Measurements from ENCODE around the gene MAN2A1.

Gene MAN2A1

DNA sequence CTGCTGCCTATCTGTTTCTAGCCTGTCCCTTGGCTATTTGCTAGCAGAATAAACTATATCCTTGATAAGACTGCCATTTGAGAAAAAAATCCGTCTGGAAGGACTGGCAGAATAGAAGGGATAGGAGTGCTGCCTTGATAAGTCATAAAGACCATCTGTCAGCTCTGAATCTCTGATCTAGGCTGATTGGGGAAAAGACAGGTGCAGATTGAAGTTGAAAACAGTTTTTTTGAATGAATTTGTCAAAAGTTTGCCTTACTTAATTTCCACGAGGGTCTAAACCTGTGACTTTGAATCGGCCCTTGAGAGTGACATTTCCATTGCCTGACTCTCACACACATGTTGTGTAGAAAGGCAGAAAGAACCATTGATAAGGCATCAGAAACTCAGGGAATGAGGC is 218.6 kb downstream of the MAN2A1 start:
- DNase-seq (ENCODE audit: low spot score), result no peak

DNA sequence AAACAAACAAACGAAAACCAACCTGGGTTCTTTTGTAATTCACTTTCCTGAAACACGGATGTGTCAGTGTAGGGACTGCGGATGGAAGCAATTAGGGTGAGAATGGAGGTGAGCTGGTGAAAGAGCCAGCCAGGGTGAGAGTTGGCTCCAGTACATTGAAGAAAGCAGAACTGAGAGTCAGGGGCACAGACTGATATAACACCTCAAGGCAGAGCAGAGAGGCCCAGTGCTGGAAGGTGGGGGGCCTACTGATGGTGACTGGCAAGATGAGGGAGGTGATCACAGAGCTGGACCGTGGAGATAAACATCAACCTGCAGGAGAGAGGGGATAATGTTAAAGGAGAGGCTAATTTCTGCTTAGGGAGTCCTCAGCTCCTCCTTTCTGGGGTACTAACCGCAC is 221.1 kb downstream of the MAN2A1 start:
- DNase-seq (ENCODE audit: low spot score), result no peak

DNA sequence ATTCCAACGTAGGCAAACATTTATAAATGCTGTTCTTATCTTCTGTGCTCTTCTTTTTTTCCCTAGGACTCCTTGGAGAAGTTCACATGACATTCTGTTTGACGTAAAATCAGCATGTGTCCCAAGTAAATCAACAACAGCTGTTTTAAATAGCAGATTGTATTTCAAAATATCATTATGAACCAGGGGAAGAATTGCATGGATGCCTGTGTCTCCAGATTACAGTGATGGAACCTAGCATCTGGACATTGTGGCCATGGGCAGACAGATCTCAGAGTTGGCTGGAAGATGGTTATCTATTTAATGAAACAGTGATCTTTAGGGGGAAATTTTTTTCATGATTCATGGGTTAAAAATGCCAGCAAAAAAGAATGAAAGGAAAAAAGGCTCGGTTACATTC is 222.0 kb downstream of the MAN2A1 start:
- no peak for DNase-seq (ENCODE audit: low spot score)

DNA sequence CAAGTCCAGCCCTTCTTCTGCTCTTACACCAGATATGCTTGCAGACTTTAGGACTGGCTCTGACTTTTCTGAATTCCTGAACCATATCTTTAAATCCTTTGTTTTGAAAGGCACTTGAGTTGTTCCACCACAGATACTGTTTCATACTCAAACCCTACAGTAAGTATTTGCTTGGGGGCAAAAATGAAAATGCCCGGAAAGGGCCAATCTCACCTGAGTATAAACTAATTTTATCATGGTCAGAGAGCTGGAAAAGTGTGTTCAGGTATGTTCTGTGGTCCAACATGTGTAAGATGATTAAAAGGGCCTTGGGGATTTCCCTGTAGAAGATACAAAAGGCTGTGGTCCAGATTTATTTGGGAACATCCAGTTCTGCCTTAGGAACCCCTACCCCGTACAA is 225.2 kb downstream of the MAN2A1 start:
- no peak for DNase-seq (ENCODE audit: low spot score)

DNA sequence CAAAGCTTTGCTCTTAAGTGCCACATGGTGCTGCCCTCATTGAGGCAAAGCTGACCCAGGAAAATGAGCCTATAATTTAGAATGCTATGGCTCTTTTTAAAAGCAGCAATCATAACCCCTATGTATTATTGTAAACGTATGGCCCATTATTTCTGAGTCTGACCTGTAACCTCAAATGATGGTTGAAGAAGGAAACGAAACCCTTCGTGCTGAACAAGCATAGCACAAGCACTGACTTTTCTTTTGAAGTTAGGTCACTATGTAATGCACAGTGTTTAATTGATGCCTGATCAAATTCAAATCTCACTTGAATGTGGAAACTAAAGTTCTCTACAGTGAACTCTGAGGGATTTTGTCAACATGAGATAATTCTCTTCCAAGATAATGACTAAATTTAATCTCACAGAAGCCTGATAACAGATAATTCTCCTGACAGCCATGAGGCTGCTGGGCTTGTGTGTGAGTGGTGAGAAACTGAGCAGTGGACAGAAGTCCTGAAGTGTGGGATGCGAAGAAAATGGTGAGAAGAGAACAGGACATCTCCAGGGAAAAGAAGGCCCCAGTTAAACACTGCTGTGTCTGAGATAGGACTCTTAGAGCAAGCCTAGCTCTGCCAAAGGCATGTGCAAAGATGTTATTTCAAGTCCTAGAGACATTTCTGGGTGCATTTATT is 226.9 kb downstream of the MAN2A1 start:
- DNase-seq (ENCODE audit: low spot score), result no peak
